Measurements from ENCODE around the gene TUBG1. TPM values are rescaled to one million over a fixed set of nuclear protein-coding genes. Genes with fewer than 3 reads are reported as not detected.
A peak's percentile ranks its signal among the peaks of the same experiment; 100 is the strongest.

TUBG1 gene
- total and polyA plus RNA-seq, 9 of the 15 experiments (the other 6 are each of a cell fraction or from before 2014, with no cell fraction given), result 33.1 to 147 (median 66.0) TPM

- TF ChIP-seq DEAF1 (CRISPR knock-in tag; IDR thresholded peaks at IDR 0.05) (no peak), FOXK2 (conservative IDR thresholded peaks at IDR 0.05 in 1 of 2, IDR thresholded peaks at IDR 0.05 in 1 of 2; ENCODE audit: low read depth in 2 of 2) (peak in 1 of 2 experiments; percentile 60; a peak in 2 of 4 replicates), FOXJ2 (tag; IDR thresholded peaks at IDR 0.05) (no peak), RHOXF2B (CRISPR knock-in tag; conservative IDR thresholded peaks at IDR 0.05) (no peak), L3MBTL2 (IDR thresholded peaks at IDR 0.05) (peak; percentile 82), HDGF (IDR thresholded peaks at IDR 0.05) (no peak), SP1 (CRISPR knock-in tag; IDR thresholded peaks at IDR 0.05) (0 out of 2 replicates have a peak, but pooled peaks have one; percentile 30), ZNF407 (IDR thresholded peaks at IDR 0.05; ENCODE audit: low read depth) (no peak), STAT5B (CRISPR knock-in tag; IDR thresholded peaks at IDR 0.05) (no peak), CUX1 (CRISPR knock-in tag; IDR thresholded peaks at IDR 0.05) (no peak), NBN (IDR thresholded peaks at IDR 0.05; ENCODE audit: low read depth) (no peak)
- TF ChIP-seq, protein P1, sequence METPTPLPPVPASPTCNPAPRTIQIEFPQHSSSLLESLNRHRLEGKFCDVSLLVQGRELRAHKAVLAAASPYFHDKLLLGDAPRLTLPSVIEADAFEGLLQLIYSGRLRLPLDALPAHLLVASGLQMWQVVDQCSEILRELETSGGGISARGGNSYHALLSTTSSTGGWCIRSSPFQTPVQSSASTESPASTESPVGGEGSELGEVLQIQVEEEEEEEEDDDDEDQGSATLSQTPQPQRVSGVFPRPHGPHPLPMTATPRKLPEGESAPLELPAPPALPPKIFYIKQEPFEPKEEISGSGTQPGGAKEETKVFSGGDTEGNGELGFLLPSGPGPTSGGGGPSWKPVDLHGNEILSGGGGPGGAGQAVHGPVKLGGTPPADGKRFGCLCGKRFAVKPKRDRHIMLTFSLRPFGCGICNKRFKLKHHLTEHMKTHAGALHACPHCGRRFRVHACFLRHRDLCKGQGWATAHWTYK (CRISPR knock-in tag; IDR thresholded peaks at IDR 0.05), result no peak
Observed at GRCh38 chr17:42609182-42609813, at the start of gene TUBG1, which contains the start of gene RETREG3 (continued).
